OCI-LY1 (cell line): ENCODE measurements around the gene HPSE2.

Experiments used
- H2AFZ ChIP-seq: fragments of 200-600 bp; sonication (generic), shearing (Covaris generic); 2 replicates; pipeline ENCODE4 v1.6.0; 2014; ENCODE audit warnings: antibody characterized with exemption, mild to moderate bottlenecking, low read length
- H3F3A ChIP-seq: fragments of 200-600 bp; sonication (generic), shearing (Covaris generic); 2 replicates; pipeline ENCODE4 v1.6.0; 2014; ENCODE audit warnings: mild to moderate bottlenecking, antibody characterized with exemption, low read length, moderate library complexity; ENCODE audit not compliant: insufficient read depth
- H3K27ac ChIP-seq: fragments of 200-600 bp; sonication (generic); 2 replicates; pipeline ENCODE4 v1.5.1; 2014; ENCODE audit warnings: low read length, mixed run types, mild to moderate bottlenecking, low read depth; ENCODE audit not compliant: poor library complexity, severe bottlenecking
- H3K27me3 ChIP-seq: fragments of 200-600 bp; sonication (generic); 2 replicates; pipeline ENCODE4 v1.6.0; 2014; ENCODE audit warnings: antibody characterized with exemption, mild to moderate bottlenecking, low read length, moderate library complexity; ENCODE audit not compliant: insufficient read depth
- H3K36me3 ChIP-seq: fragments of 200-600 bp; sonication (generic); 2 replicates; pipeline ENCODE4 v1.6.1; 2014; ENCODE audit warnings: mild to moderate bottlenecking, antibody characterized with exemption, low read length, moderate library complexity, mixed read lengths; ENCODE audit not compliant: insufficient read depth
- H3K4me1 ChIP-seq: fragments of 200-600 bp; sonication (generic); 2 replicates; pipeline ENCODE4 v1.5.1; 2014; ENCODE audit warnings: mild to moderate bottlenecking, low read length, moderate library complexity; ENCODE audit not compliant: insufficient read depth, severe bottlenecking
- H3K4me2 ChIP-seq: fragments of 200-600 bp; sonication (generic), shearing (Covaris generic); 2 replicates; pipeline ENCODE4 v1.6.1; 2014; ENCODE audit warnings: low read length
- H3K4me3 ChIP-seq: fragments of 200-600 bp; sonication (generic); 2 replicates; pipeline ENCODE4 v1.5.1; 2014; ENCODE audit warnings: low read length, low read depth, mild to moderate bottlenecking, mixed read lengths; ENCODE audit not compliant: poor library complexity, severe bottlenecking
- H3K79me2 ChIP-seq: fragments of 200-600 bp; shearing (Covaris generic); 2 replicates; pipeline ENCODE4 v1.6.1; 2016; ENCODE audit warnings: mixed run types, low read length, mixed read lengths; ENCODE audit not compliant: insufficient read depth
- H3K9ac ChIP-seq: fragments of 200-600 bp; sonication (generic), shearing (Covaris generic); 2 replicates; pipeline ENCODE4 v1.6.1; 2014; ENCODE audit warnings: mild to moderate bottlenecking, low read length, mixed read lengths
- H3K9me2 ChIP-seq: fragments of 200-600 bp; sonication (generic), shearing (Covaris generic); 2 replicates; pipeline ENCODE4 v1.6.1; 2014; ENCODE audit warnings: low read depth, mild to moderate bottlenecking, low read length, mixed read lengths
- H3K9me3 ChIP-seq: fragments of 200-600 bp; shearing (Covaris generic); 2 replicates; pipeline ENCODE4 v1.6.1; 2014; ENCODE audit warnings: low read length, mixed read lengths
- H4K20me1 ChIP-seq: fragments of 200-600 bp; sonication (generic), shearing (Covaris generic); 2 replicates; pipeline ENCODE4 v1.6.0; 2016; ENCODE audit warnings: mild to moderate bottlenecking, low read length; ENCODE audit not compliant: insufficient read depth
- CTCF ChIP-seq: fragments of 200-600 bp; sonication (generic), shearing (Covaris generic); IDR thresholded peaks from 2 replicates; pipeline ENCODE4 v1.5.1; 2017; ENCODE audit warnings: mild to moderate bottlenecking, antibody characterized with exemption, low read length, moderate library complexity, mixed read lengths
- EZH2 ChIP-seq: fragments of 200-600 bp; sonication (generic), shearing (Covaris generic); IDR thresholded peaks from 2 replicates; pipeline ENCODE4 v1.8.0; 2017; ENCODE audit warnings: borderline replicate concordance, mixed run types, mild to moderate bottlenecking, antibody characterized with exemption, low read length, moderate library complexity, mixed read lengths

Gene HPSE2

GRCh38 chr10:98636921-98637329, 598.7 kb downstream of the HPSE2 start:
- Histone ChIP-seq H3F3A (no peaks in the 10 kb centered on the region), H3K9ac (no peak overlapping the region), H3K4me3 (no peak overlapping the region), H3K79me2 (no peaks in the 10 kb centered on the region), H3K4me2 (no peak overlapping the region), H3K4me1 (no peaks in the 10 kb centered on the region), H3K9me3 (no peaks in the 10 kb centered on the region), H3K9me2 (no peaks in the 10 kb centered on the region), H4K20me1 (no peaks in the 10 kb centered on the region), H3K27ac (no peak overlapping the region), H2AFZ (no peak overlapping the region), H3K36me3 (no peaks in the 10 kb centered on the region), H3K27me3 (no peaks in the 10 kb centered on the region)
- TF ChIP-seq CTCF = no peak
- TF ChIP-seq EZH2 = no peak

- Histone ChIP-seq H3K4me3 (no peak overlapping the region), H3K27me3 (no peaks in the 10 kb centered on the region), H3K9me3 (no peaks in the 10 kb centered on the region), H3K36me3 (no peaks in the 10 kb centered on the region), H3K79me2 (no peaks in the 10 kb centered on the region), H3K27ac (no peak overlapping the region), H3K4me1 (no peaks in the 10 kb centered on the region), H3K9me2 (no peaks in the 10 kb centered on the region), H3F3A (no peaks in the 10 kb centered on the region), H4K20me1 (no peaks in the 10 kb centered on the region), H3K4me2 (no peak overlapping the region), H3K9ac (no peak overlapping the region), H2AFZ (no peak overlapping the region)
- TF ChIP-seq EZH2 (no peak), CTCF (no peak)
These were observed 603.0 kb downstream of the HPSE2 start for GRCh38 chr10:98632456-98633150.

- Histone ChIP-seq H3F3A (no peaks in the 10 kb centered on the region), H3K27ac (no peak overlapping the region), H3K27me3 (no peaks in the 10 kb centered on the region), H2AFZ (no peak overlapping the region), H3K9me3 (no peaks in the 10 kb centered on the region), H3K4me2 (no peak overlapping the region), H3K4me1 (no peaks in the 10 kb centered on the region), H3K9ac (no peak overlapping the region), H3K9me2 (no peaks in the 10 kb centered on the region), H3K4me3 (no peak overlapping the region), H4K20me1 (no peaks in the 10 kb centered on the region), H3K79me2 (no peaks in the 10 kb centered on the region), H3K36me3 (no peaks in the 10 kb centered on the region)
- TF ChIP-seq CTCF = no peak
- no peak for TF ChIP-seq EZH2
These were observed 607.4 kb downstream of the HPSE2 start for GRCh38 chr10:98628206-98628605.
